GM23338 (cell line): ENCODE results near the gene CCNY.

Source experiments
- CREB1 ChIP-seq: fragments of 250-450 bp; sonication (Bioruptor Pico); IDR thresholded peaks from 2 replicates; pipeline ENCODE4 v1.5.0; 2020; ENCODE audit warnings: low read depth, mild to moderate bottlenecking, moderate library complexity
- EZH2 ChIP-seq: fragments of 200-600 bp; sonication (generic); IDR thresholded peaks from one replicate; pipeline ENCODE4 v1.8.0; 2017; ENCODE audit warnings: antibody characterized with exemption, mild to moderate bottlenecking, low read depth; ENCODE audit not compliant: unreplicated experiment
- EZH2phosphoT487 ChIP-seq: fragments of 200-600 bp; sonication (generic); IDR thresholded peaks from one replicate; pipeline ENCODE4 v1.8.1; 2018; ENCODE audit warnings: antibody characterized with exemption; ENCODE audit not compliant: unreplicated experiment
- JUNB ChIP-seq: IDR thresholded peaks from one replicate; pipeline ENCODE4 v1.6.1; 2016; ENCODE audit warnings: antibody characterized with exemption; ENCODE audit not compliant: unreplicated experiment
- NANOG ChIP-seq: IDR thresholded peaks from 2 replicates; pipeline ENCODE4 v1.6.1; 2016; ENCODE audit warnings: antibody characterized with exemption, borderline replicate concordance
- POLR2AphosphoS5 ChIP-seq: IDR thresholded peaks from 2 replicates; pipeline ENCODE4 v1.6.1; 2016; ENCODE audit warnings: antibody characterized with exemption, low read depth
- ZNF462 ChIP-seq: fragments of 250-450 bp; sonication (Bioruptor Pico); IDR thresholded peaks from 2 replicates; pipeline ENCODE4 v1.5.0; 2020; ENCODE audit warnings: mild to moderate bottlenecking, moderate library complexity
- TF ChIP-seq, protein P1 (sequence below), 2 experiments: fragments of 200-600 bp in 1 of 2; sonication (generic) in 1 of 2; conservative IDR thresholded peaks; 2 replicates each; pipeline versions ENCODE4 v1.5.1 to v1.6.1; 2016 to 2017; ENCODE audit warnings: antibody characterized with exemption in 2 of 2, low read depth in 2 of 2, mild to moderate bottlenecking in 2 of 2, moderate library complexity in 1 of 2
- TF ChIP-seq, protein P2 (sequence below): IDR thresholded peaks from one replicate; pipeline ENCODE4 v1.6.1; 2018; ENCODE audit warnings: antibody characterized with exemption; ENCODE audit not compliant: unreplicated experiment
- TF ChIP-seq, protein P3 (sequence below): IDR thresholded peaks from 2 replicates; pipeline ENCODE4 v1.6.1; 2016; ENCODE audit warnings: antibody characterized with exemption

DNA sequence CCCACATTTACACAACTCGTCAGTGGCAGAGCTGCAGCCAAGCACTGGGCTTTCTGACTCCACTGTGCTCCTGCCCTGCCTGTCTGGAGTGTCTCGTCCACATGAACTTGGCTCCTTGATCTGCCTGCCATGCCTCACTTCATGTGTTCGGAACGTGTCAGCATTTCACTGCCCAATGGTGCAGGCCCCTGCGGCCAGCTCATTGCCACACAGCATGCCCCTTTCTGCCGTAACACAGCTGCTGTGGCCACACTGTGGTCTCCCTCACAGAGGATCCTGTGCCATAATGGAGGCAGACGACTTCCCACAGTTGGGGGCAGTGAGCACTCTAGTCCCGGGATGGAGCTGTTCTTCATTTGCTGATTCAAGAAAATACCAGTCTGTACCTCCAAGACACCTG is 174.6 kb downstream of the CCNY start:
- TF ChIP-seq POLR2AphosphoS5 (no peak), CREB1 (no peak), JUNB (no peak), EZH2 (no peak), EZH2phosphoT487 (no peak), ZNF462 (no peak), NANOG (no peak)
- TF ChIP-seq, protein P1, sequence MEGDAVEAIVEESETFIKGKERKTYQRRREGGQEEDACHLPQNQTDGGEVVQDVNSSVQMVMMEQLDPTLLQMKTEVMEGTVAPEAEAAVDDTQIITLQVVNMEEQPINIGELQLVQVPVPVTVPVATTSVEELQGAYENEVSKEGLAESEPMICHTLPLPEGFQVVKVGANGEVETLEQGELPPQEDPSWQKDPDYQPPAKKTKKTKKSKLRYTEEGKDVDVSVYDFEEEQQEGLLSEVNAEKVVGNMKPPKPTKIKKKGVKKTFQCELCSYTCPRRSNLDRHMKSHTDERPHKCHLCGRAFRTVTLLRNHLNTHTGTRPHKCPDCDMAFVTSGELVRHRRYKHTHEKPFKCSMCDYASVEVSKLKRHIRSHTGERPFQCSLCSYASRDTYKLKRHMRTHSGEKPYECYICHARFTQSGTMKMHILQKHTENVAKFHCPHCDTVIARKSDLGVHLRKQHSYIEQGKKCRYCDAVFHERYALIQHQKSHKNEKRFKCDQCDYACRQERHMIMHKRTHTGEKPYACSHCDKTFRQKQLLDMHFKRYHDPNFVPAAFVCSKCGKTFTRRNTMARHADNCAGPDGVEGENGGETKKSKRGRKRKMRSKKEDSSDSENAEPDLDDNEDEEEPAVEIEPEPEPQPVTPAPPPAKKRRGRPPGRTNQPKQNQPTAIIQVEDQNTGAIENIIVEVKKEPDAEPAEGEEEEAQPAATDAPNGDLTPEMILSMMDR (conservative IDR thresholded peaks at IDR 0.05; ENCODE audit: low read depth in 2 of 2) = no peak
- TF ChIP-seq, protein P2, sequence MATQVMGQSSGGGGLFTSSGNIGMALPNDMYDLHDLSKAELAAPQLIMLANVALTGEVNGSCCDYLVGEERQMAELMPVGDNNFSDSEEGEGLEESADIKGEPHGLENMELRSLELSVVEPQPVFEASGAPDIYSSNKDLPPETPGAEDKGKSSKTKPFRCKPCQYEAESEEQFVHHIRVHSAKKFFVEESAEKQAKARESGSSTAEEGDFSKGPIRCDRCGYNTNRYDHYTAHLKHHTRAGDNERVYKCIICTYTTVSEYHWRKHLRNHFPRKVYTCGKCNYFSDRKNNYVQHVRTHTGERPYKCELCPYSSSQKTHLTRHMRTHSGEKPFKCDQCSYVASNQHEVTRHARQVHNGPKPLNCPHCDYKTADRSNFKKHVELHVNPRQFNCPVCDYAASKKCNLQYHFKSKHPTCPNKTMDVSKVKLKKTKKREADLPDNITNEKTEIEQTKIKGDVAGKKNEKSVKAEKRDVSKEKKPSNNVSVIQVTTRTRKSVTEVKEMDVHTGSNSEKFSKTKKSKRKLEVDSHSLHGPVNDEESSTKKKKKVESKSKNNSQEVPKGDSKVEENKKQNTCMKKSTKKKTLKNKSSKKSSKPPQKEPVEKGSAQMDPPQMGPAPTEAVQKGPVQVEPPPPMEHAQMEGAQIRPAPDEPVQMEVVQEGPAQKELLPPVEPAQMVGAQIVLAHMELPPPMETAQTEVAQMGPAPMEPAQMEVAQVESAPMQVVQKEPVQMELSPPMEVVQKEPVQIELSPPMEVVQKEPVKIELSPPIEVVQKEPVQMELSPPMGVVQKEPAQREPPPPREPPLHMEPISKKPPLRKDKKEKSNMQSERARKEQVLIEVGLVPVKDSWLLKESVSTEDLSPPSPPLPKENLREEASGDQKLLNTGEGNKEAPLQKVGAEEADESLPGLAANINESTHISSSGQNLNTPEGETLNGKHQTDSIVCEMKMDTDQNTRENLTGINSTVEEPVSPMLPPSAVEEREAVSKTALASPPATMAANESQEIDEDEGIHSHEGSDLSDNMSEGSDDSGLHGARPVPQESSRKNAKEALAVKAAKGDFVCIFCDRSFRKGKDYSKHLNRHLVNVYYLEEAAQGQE = no peak
- TF ChIP-seq, protein P3, sequence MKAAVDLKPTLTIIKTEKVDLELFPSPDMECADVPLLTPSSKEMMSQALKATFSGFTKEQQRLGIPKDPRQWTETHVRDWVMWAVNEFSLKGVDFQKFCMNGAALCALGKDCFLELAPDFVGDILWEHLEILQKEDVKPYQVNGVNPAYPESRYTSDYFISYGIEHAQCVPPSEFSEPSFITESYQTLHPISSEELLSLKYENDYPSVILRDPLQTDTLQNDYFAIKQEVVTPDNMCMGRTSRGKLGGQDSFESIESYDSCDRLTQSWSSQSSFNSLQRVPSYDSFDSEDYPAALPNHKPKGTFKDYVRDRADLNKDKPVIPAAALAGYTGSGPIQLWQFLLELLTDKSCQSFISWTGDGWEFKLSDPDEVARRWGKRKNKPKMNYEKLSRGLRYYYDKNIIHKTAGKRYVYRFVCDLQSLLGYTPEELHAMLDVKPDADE = no peak
